Frontal cortex (tissue), 4 donors: ENCODE data around the gene NTF4. TPM values are rescaled to one million over a fixed set of nuclear protein-coding genes. Genes with fewer than 3 reads are reported as not detected.
A peak's percentile ranks its signal among the peaks of the same experiment; 100 is the strongest.
"Not testable (repeated sequence)": the region's sequence is repeated elsewhere in the genome, so short reads cannot be mapped to it uniquely, and the experiment has no call there.

ENCODE experiments used
- DNase-seq, 2 donors: peaks; one replicate each; pipeline ENCODE4 v3.0.0; 2012; ENCODE audit warnings: low spot score in 2 of 2
- FAIRE-seq: peaks from 2 replicates; lab custom pipeline; 2012; peaks lifted over from hg19 to GRCh38; lab: Jason Lieb, UNC
- total RNA-seq: library from RNA; depleted of rRNA; stranded (reverse); fragments of >200 nt; gene quantifications from one replicate; pipeline ENCODE4 v1.2.3, GENCODE V29; 2014
- donor health status: control.
- donor health status: control.
- donor health status: control.

Gene NTF4
- total RNA-seq, 1 donor from 2014 or later = not detected

DNA sequence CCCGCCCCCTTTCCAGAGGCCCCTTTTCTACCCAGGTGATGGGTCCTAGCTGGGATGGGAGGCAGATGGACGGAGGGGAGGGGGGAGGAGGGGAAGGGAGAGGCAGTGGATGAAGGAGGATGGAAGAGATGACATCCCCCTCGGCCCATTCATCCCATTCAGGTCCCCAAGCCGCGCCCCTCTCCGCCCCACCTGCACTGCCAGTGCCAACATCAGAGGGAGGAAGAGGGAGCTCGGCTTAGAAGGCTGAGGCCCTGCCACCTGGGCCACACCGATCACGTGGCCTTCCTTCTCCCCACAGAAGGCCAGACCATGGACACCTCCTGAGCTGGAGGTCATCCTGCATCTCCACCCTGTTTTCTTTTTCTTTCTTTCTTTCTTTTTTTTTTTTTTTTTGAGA, 35.9 kb downstream of the NTF4 start:
- not testable (repeated sequence) for FAIRE-seq

DNA sequence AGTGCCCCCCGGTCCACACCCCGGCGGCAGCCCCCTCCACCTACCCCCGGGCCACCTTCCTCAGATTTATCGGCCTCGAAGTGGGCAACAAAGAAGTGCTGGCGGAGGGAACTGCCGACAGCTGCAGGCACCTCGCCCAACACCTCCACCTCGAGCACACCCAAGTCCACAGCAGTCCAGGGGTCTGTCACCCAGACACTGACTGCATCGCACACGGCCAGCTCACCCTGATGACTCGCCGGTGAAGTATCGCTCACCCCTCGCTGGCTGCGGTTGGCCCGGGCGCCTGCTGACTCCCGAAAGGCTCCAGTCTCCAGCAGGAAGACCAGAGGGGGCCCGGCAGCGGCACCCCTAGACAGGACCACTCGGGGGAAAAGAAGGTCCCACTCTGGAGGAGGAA, 39.0 kb downstream of the NTF4 start:
- DNase-seq, FAIRE-seq: not testable (repeated sequence)

More for the DNA sequence above, 35.9 kb downstream of the NTF4 start:
- not testable (repeated sequence) for DNase-seq

DNA sequence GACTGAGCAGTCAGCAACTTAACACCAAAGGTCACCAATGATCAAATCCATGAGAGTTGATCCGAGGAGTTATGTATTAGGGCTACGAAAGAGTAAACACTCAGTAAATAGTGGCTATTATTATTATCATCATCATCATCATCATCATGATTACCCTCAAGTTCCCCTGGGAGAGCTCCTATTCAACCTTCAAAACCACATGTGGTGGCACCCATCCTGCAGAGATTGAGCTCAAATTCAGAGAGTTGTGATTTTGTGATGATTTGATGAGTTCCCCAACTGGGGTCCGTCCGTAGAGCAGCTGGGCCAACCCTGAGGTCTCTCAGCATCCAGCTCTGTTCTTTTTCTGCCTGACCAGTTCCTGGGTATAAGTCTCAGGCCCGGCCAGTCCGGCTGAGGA, 39.5 kb downstream of the NTF4 start:
- not testable (repeated sequence) for DNase-seq, FAIRE-seq

DNA sequence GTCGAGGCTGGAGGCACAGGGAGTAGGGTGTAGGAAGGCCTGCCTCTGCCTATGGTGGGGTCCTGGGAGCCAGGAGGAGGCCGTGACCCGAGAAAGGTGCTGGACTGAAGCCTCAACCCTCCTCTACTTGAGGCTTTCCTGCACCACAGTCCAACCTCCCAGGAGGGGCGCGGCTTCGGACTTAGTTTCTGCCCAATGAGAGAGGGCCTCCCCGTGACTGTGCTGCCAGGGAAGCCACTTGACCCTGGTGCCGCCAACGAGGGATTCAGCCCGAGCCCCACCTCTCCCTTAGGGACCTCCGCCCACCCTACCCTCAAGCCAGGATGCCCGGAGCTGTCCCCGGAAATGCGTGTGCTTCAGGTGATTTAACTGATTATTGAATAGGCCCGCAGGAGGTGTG, 40.4 kb downstream of the NTF4 start, which contains the start of gene CGB3:
CGB3 (minus strand) TSS at position 101 of the 400 bp plus-strand sequence. CDS start 362 bp downstream, outside the sequence.
- FAIRE-seq, DNase-seq: not testable (repeated sequence)

DNA sequence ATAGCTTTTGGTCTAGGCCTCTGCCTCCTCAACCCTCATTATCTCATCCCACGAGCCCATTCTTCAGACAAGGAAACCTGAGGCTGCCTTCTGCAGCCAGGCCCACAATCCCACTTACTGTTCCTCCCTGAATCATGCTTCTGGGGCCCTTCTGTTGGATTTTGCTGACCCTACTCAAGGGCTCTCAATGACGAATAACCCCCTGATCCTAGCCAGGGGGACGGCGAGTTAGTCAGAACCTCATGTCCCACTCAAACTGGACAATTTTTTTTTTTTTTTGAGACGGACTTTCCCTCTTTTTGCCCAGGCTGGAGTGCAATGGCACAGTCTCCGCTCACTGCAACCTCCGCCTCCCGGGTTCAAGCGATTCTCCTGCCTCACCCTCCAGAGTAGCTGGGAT, 42.5 kb downstream of the NTF4 start:
- FAIRE-seq = no peak

DNA sequence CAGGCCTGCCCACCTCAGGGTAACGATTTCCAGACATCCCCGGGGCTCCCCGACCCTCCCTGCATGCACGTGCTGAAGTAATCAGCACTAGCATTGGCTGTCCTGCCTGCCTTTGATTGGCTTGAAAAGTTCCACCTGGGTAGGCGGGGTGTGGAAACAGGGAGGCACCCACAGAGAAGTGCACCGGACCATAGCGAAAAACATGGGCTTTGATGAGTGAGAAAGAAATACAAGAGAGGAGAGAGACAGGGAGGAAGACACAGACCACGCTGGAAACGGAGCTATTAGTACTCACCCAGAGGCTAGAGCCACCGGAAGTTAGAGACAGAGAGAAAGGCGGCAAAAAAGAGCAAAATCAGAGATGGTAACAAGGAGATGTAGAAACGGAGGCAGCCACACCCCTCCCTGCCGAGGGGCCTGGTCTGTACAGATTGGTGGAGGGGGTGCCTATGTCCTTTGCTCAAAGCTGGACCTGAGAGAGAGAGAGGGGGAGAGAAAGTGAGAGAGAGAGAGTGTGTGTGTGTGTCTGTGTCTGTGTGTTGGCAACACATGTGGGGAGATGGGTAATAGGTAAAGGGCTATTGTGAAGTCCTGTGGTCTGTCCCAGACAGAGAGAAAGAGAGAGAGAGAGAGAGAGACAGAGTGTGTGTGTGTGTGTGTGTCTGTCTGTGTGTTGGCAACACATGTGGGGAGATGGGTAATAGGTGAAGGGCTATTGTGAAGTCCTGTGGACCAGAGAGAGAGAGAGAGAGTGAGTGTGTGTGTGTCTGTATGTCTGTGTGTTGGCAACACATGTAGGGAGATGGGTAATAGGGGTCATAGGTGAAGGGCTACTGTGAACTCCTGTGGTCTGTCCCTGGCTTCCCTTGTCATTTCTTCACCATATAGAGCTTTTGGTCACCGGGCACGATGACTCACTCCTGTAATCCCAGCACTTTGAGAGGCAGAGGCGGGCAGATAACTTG, 43.4 kb downstream of the NTF4 start:
- DNase-seq (no peak), FAIRE-seq (no peak)

More for the DNA sequence above, 42.5 kb downstream of the NTF4 start:
- DNase-seq = no peak

DNA sequence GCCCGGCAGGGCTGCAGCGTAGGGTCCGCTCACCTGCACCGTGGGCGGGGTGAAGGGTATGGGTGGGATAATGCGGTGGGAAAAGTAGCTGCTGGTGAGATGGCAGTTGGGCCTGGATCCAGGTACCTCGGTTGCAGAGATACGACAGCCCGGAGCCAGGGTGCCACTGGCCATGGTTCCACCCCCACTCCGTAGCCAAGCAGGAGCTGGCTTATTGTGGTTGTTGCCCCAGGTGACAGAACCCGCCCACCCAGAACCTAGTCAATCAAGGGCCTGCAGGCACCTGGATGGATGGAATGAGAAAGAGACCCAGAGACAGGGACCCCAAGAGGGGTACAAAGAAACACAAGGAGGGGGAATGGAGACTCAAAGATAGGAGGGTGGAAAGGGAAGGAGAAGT, 44.3 kb downstream of the NTF4 start:
- DNase-seq (no peak), FAIRE-seq (no peak)

DNA sequence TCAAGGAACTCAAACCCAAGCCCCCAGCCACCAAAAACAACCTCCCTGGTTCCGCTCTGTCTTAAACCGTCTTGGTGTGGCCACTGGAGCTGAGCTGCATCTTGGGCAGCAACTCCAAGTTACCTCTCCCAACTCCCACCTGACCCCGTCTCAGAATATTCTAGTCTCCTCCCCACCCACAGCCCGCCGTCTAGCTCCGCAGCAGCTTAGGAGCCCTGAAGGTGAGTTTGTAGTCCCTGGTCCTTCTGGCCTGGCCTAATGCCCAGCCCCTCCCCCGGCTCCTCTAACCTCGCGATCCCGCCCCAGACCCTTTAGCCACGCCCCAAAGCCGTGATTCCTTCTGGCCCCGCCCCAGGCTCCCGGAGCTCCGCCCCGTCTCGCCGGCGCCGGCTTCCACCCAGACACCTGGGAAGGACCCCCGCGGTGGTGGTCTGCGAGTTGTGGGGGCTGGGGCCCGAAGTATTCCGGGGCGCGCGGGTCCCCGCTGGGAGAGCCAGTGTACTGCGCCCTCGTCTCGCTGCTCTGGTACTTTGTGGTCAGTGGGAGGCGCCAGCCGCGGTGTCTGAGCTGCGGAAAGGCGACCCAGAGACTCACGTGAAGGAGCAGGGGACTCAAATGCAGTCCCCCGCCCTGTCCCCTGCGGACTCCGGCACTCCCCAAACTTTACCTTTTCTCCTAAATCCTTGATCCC, 45.2 kb downstream of the NTF4 start:
- FAIRE-seq (no peak), DNase-seq (peak in 1 of 2 donors; percentile 66)

DNA sequence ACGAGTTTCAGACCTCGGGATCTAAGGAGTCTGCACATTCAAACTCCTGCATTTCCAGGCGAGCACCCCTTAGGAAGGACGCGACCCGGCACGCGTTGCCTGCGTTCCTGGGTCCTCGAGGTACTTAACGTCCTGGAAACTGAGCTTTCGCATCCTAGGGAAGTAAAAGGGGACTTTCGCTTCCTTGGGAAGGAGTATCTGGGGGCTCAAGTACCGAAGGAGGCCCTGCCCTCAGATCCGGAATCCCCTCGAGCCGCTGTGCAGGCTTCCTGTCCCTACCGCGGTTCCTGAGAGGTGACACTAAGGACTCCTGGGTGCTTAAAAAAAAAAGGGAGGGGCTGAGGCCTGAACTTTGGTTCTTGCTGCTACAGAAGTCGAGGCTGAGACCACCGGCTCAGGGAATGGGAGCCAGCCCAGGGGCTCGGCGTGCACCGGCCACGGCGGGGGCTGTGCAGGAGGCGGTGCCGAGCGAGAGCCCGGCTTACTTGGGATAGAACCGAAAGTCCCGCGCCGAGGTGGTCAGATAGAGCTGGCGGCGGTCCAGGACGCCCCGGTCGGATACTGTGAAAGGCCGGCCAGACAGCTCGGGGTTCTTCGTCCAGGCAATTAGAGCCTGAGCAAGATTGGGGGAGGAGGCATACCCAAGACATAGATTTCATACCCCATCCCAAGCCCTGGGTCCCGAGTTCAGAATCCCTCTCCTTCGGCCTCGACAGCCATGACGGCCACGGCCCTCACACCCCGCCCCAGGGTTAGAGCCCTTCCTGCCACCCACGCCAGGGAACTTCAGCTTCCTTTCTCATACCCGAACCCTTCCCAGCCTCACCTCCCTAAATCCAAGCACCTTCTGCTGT, 46.0 kb downstream of the NTF4 start:
- not testable (repeated sequence) for FAIRE-seq, DNase-seq

DNA sequence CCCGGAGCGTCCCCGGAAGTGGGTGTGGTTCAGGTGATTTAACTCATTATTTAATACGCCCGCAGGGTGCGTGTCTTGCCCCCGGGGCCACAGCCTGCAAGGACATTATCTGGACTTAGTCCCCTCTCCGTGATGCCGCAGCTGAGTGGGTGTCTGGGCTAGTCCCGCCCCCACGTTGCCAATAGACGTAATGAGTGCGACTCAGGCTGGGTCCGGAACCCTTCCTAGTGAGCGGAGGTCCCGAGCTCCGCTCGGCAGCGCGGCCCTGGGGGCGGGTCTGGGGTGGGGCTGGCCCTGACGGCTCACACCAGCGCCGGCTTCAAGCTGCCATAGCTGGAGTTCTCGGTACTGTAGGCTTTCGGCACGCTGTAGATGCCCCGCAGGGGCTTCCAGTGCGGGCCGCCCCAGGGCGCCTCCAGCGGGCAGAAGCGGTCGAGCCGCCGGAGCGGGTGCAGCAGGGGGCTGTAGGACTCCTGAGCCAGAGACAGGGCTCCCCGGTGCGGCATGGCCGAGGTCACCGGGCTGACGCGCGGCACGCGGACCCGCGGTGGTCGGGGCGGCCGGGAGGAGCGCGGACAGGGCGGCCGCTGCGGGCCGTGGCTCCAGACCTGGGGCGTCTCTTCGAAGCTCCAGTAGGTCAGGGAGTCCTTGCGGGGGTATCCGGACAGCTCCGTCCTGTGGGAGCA, 46.8 kb downstream of the NTF4 start:
- FAIRE-seq = no peak
- peak; percentile 60 to 75 for DNase-seq

DNA sequence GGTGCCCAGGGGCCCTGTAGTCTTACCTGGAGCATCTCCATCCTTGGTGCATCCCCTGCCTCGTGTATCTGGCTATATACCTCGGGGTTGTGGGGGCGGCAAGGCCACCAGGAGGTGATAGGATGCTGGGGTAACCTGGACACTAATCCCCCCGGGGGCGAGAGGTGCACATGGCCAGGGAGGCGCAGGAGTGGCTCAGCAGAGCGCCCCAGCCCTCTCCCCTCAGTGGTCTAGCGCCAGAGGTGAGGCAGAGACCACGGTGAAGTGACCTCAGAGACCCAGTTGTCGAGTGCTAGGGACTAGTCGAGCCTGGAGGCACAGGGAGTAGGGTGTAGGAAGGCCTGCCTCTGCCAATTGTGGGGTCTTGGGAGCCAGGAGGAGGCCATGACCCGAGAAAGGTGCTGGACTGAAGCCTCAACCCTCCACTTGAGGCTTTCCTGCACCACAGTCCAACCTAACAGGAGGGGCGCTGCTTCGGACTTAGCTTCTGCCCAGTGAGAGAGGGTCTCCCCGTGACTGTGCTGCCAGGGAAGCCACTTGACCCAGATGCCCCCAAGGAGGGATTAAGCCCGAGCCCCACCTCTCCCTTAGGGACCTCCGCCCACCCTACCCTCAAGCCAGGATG, 47.5 kb downstream of the NTF4 start, which contains the start of gene LHB:
LHB (minus strand) TSS at position 51 of the 625 bp plus-strand sequence; CDS start at position 41, 10 bp downstream.
- FAIRE-seq = no peak
- DNase-seq = no peak

DNA sequence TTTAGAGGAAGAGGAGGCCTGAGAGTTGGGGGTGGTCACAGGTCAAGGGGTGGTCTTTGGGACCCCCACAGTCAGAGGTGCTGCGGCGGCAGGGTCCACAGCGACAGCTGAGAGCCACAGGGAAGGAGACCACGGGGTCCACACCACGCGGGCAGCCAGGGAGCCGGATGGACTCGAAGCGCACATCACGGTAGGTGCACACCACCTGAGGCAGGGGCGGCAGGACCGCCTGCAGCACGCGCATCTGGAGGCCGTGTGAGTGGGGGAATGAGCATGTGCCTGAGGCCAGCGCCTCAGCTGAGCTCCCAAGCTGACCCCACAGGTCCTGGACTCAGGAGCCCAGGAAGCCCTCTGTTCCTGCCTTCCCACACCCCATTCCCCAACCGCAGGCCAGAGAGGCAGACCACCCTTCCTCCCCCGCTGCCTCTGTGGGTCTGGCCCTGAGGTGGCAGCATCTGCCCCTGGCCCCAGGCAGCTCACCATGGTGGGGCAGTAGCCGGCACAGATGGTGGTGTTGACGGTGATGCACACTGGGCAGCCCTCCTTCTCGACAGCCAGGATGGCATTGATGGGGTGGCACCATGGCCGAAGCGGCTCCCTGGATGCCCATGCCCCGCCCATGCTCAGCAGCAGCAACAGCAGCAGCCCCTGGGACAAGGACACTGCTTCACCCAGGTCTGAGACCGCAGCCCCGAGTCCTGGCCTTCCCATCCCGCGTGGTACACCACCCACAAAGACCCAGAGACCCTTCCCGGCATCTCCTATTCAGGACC, 48.4 kb downstream of the NTF4 start:
- no peak for FAIRE-seq

DNA sequence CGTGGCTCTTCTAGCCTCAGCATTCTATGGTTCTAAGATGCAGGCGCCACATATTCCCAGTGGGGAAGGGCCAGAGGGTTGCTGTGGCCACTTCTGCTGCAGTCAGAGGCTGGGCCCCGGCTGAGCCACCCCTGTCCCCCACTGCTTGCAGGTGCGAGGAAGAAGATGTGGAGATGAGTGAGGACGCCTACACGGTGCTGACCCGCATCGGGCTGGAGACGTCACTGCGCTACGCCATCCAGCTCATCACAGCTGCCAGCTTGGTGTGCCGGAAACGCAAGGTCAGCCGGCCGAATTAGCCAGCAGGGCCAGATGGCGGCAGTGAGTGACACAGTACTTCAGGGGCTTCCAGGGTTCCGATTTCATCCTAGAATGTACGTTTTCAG, 49.8 kb downstream of the NTF4 start:
- DNase-seq (no peak), FAIRE-seq (no peak)

More for the DNA sequence above, 48.4 kb downstream of the NTF4 start:
- peak in 1 of 2 donors; percentile 10 for DNase-seq

DNA sequence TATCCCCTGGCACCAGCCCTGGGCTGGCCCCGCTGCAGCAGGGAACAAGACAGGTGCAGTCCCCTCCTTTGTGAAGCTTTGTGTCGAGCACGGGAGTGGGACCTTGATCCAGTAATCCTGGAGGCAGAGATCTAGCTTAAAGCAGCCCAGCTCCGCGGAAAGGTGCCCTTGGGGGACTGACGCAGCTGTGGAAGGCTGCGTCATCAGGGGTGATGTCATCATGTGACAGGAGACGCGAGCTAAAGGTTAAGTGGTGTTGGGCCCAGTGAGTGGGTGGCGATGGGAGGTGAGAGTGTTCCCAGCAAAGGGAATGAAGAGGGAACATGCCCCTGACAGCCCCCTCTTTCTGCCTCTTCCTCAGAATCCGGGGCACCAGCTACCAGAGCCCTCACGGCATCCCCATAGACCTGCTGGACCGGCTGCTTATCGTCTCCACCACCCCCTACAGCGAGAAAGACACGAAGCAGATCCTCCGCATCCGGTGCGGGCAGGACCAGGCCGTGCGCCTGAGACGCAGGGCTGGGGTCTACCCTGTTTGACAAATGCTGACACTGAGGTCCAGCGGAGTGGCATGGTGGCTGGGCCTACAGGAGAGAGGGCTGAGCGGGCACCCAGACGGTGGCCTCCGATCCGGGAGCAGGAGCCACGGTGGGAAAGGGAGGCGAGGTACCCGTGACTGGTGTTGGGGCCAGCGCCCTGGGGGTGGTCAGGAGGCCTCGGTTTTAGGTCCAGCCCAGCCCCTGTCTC, 50.3 kb downstream of the NTF4 start:
- FAIRE-seq (no peak), DNase-seq (no peak)

DNA sequence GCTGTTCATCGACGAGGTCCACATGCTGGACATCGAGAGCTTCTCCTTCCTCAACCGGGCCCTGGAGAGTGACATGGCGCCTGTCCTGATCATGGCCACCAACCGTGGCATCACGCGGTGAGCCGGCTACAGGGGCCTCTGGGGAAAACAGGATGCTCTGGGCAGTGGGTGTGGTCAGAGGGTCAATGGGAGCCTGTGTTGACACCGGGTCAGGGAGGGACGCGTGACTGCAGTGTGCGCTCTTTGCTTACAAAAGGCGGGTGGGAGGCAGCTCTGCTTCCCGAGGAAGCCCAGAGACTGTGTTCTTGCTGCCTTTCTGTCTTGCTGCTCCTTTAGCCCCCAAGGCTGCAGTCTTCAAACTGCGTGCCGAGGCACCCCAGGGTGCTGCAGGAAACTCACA, 53.4 kb downstream of the NTF4 start:
- FAIRE-seq = no peak
- no peak for DNase-seq
